K562 (cell line): ENCODE data around the gene GNG3. TPM values are rescaled to one million over a fixed set of nuclear protein-coding genes. Genes with fewer than 3 reads are reported as not detected.
A peak's percentile ranks its signal among the peaks of the same experiment; 100 is the strongest.

Source experiments
- CBX5 ChIP-seq: IDR thresholded peaks from 2 replicates; pipeline ENCODE4 v1.6.1; 2014; ENCODE audit warnings: low read depth, borderline replicate concordance
- CLOCK ChIP-seq: fragments of 250-450 bp; sonication (Bioruptor Pico); IDR thresholded peaks from 2 replicates; pipeline ENCODE4 v1.4.0; 2020; ENCODE audit warnings: mild to moderate bottlenecking, moderate library complexity, borderline replicate concordance
- KLF1 ChIP-seq: fragments of 450-650 bp; IDR thresholded peaks from 2 replicates; pipeline ENCODE4 v1.6.1; 2016; ENCODE audit warnings: missing genetic modification characterization, missing compliant biosample characterization
- NCOA2 ChIP-seq, 2 experiments: fragments of 450-650 bp; IDR thresholded peaks; 2 replicates each; pipeline ENCODE4 v1.6.1; 2018; ENCODE audit warnings: mild to moderate bottlenecking in 2 of 2, moderate library complexity in 1 of 2; ENCODE audit not compliant: partially characterized antibody in 2 of 2
- POLR2AphosphoS2 ChIP-seq: IDR thresholded peaks from 2 replicates; pipeline ENCODE4 v1.6.1; 2012; ENCODE audit warnings: low read length, improper control_type of control experiment
- RFX1 ChIP-seq: fragments of 450-650 bp; IDR thresholded peaks from 2 replicates; pipeline ENCODE4 v1.6.1; 2016; ENCODE audit warnings: mild to moderate bottlenecking, moderate library complexity
- SP2 ChIP-seq: IDR thresholded peaks from 2 replicates; pipeline ENCODE4 v1.6.1; 2011; ENCODE audit warnings: mild to moderate bottlenecking, low read depth, low read length, moderate library complexity; ENCODE audit not compliant: poor library complexity, severe bottlenecking; ENCODE audit errors: extremely low read depth
- polyA plus RNA-seq, 8 experiments: library from polyadenylated mRNA; depleted of rRNA in 4 of 8; stranded (reverse) in 5 of 8; unstranded in 3 of 8; fragments of >200 nt; fragmentation: Nextera tagmentation in 2 of 8; fragmentation: Illumina TruSeq in 1 of 8; extraction: Ambion mirVana in 2 of 8; extraction: Trizol in 1 of 8; gene quantifications; 2 replicates each; pipeline versions ENCODE4 v1.2.1 to v1.2.3, GENCODE V29; 2011 to 2014; ENCODE audit warnings: inconsistent platforms in 1 of 8, missing spikeins in 1 of 8
- total RNA-seq, 7 experiments: library from RNA; depleted of rRNA in 6 of 7; stranded (reverse); fragments of >200 nt in 6 of 7; fragmentation: Illumina TruSeq in 2 of 7; extraction: Trizol in 2 of 7; gene quantifications; 2 replicates each; pipeline versions ENCODE4 v1.2.1 to v1.2.3, GENCODE V29; 2011 to 2021; ENCODE audit warnings: low replicate concordance in 1 of 7
- TF ChIP-seq, protein P1 (sequence below): fragments of 450-650 bp; IDR thresholded peaks from 2 replicates; pipeline ENCODE4 v1.6.1; 2016; ENCODE audit warnings: mild to moderate bottlenecking, moderate library complexity

The GNG3 gene
- total and polyA plus RNA-seq, 9 of the 15 experiments (the other 6 are each of a cell fraction or from before 2014, with no cell fraction given) = 0.07 TPM; not detected in 8

GRCh38 chr11:62678770-62679696 is 28.4 kb upstream of the GNG3 start, which contains the start of gene UBXN1 (continued):
- TF ChIP-seq, protein P1, sequence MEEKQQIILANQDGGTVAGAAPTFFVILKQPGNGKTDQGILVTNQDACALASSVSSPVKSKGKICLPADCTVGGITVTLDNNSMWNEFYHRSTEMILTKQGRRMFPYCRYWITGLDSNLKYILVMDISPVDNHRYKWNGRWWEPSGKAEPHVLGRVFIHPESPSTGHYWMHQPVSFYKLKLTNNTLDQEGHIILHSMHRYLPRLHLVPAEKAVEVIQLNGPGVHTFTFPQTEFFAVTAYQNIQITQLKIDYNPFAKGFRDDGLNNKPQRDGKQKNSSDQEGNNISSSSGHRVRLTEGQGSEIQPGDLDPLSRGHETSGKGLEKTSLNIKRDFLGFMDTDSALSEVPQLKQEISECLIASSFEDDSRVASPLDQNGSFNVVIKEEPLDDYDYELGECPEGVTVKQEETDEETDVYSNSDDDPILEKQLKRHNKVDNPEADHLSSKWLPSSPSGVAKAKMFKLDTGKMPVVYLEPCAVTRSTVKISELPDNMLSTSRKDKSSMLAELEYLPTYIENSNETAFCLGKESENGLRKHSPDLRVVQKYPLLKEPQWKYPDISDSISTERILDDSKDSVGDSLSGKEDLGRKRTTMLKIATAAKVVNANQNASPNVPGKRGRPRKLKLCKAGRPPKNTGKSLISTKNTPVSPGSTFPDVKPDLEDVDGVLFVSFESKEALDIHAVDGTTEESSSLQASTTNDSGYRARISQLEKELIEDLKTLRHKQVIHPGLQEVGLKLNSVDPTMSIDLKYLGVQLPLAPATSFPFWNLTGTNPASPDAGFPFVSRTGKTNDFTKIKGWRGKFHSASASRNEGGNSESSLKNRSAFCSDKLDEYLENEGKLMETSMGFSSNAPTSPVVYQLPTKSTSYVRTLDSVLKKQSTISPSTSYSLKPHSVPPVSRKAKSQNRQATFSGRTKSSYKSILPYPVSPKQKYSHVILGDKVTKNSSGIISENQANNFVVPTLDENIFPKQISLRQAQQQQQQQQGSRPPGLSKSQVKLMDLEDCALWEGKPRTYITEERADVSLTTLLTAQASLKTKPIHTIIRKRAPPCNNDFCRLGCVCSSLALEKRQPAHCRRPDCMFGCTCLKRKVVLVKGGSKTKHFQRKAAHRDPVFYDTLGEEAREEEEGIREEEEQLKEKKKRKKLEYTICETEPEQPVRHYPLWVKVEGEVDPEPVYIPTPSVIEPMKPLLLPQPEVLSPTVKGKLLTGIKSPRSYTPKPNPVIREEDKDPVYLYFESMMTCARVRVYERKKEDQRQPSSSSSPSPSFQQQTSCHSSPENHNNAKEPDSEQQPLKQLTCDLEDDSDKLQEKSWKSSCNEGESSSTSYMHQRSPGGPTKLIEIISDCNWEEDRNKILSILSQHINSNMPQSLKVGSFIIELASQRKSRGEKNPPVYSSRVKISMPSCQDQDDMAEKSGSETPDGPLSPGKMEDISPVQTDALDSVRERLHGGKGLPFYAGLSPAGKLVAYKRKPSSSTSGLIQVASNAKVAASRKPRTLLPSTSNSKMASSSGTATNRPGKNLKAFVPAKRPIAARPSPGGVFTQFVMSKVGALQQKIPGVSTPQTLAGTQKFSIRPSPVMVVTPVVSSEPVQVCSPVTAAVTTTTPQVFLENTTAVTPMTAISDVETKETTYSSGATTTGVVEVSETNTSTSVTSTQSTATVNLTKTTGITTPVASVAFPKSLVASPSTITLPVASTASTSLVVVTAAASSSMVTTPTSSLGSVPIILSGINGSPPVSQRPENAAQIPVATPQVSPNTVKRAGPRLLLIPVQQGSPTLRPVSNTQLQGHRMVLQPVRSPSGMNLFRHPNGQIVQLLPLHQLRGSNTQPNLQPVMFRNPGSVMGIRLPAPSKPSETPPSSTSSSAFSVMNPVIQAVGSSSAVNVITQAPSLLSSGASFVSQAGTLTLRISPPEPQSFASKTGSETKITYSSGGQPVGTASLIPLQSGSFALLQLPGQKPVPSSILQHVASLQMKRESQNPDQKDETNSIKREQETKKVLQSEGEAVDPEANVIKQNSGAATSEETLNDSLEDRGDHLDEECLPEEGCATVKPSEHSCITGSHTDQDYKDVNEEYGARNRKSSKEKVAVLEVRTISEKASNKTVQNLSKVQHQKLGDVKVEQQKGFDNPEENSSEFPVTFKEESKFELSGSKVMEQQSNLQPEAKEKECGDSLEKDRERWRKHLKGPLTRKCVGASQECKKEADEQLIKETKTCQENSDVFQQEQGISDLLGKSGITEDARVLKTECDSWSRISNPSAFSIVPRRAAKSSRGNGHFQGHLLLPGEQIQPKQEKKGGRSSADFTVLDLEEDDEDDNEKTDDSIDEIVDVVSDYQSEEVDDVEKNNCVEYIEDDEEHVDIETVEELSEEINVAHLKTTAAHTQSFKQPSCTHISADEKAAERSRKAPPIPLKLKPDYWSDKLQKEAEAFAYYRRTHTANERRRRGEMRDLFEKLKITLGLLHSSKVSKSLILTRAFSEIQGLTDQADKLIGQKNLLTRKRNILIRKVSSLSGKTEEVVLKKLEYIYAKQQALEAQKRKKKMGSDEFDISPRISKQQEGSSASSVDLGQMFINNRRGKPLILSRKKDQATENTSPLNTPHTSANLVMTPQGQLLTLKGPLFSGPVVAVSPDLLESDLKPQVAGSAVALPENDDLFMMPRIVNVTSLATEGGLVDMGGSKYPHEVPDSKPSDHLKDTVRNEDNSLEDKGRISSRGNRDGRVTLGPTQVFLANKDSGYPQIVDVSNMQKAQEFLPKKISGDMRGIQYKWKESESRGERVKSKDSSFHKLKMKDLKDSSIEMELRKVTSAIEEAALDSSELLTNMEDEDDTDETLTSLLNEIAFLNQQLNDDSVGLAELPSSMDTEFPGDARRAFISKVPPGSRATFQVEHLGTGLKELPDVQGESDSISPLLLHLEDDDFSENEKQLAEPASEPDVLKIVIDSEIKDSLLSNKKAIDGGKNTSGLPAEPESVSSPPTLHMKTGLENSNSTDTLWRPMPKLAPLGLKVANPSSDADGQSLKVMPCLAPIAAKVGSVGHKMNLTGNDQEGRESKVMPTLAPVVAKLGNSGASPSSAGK = peak; percentile 68
- no peak for TF ChIP-seq POLR2AphosphoS2
- no peak for TF ChIP-seq NCOA2 (IDR thresholded peaks at IDR 0.05; ENCODE audit: partially characterized antibody in 2 of 2)
- no peak for TF ChIP-seq RFX1
- no peak for TF ChIP-seq SP2
- no peak for TF ChIP-seq CLOCK (CRISPR knock-in tag)
- no peak for TF ChIP-seq KLF1 (tag)
- TF ChIP-seq CBX5 = no peak
